ENCODE results near the gene EPHB3. TPM values are rescaled to one million over a fixed set of nuclear protein-coding genes. Genes with fewer than 3 reads are reported as not detected.
A peak's percentile ranks its signal among the peaks of the same experiment; 100 is the strongest.

EPHB3 gene
- total and polyA plus RNA-seq, 3 donors from 2014 or later: 2.0 to 2.6 (median 2.3) TPM

GRCh38 chr3:184601576-184602371 lies 40.2 kb downstream of the EPHB3 start:
- intact Hi-C loops (cut with DNase I; ENCODE audit: low total_unique reads): no loop called here
- H3K27me3 ChIP-seq: no peaks in the 10 kb centered on the region

GRCh38 chr3:184602372-184603150 lies 41.0 kb downstream of the EPHB3 start:
- Histone ChIP-seq H3K9me3 (no peaks in the 10 kb centered on the region), H3K4me1 (peaks cover 35% of the 10 kb centered on the region), H3K27ac (peak overlapping the region; percentile 61 to 63), H3K27me3 (no peaks in the 10 kb centered on the region), H3K4me3 (peak overlapping the region; percentile 13 to 20), H3K36me3 (ENCODE audit: low read depth, missing control alignments) (no peaks in the 10 kb centered on the region)
- WGBS, 2 donors: 12 to 20% methylated on average over 14 of the region's 14 CpGs
- TF ChIP-seq POLR2A (IDR thresholded peaks at IDR 0.05) (no peak), CTCF (IDR thresholded peaks at IDR 0.05) (no peak)
- peak; percentile 52 for DNase-seq
- intact Hi-C loops (cut with DNase I; ENCODE audit: low total_unique reads): no loop called here

More at GRCh38 chr3:184601576-184602371, 40.2 kb downstream of the EPHB3 start:
- Histone ChIP-seq H3K4me3 (peak overlapping the region; percentile 13 to 20), H3K36me3 (ENCODE audit: low read depth, missing control alignments) (no peaks in the 10 kb centered on the region), H3K9me3 (no peaks in the 10 kb centered on the region), H3K27ac (peak overlapping the region; percentile 61 to 63), H3K4me1 (peaks cover 35% of the 10 kb centered on the region)
- WGBS, 2 donors: 9% methylated on average over 20 to 56 of the region's 63 CpGs
- no peak for DNase-seq
- no peak for TF ChIP-seq POLR2A (IDR thresholded peaks at IDR 0.05)
- no peak for TF ChIP-seq CTCF (IDR thresholded peaks at IDR 0.05)

GRCh38 chr3:184603151-184604030 lies 41.8 kb downstream of the EPHB3 start:
- H3K9me3 ChIP-seq: no peaks in the 10 kb centered on the region
- H3K27me3 ChIP-seq: no peaks in the 10 kb centered on the region
- H3K4me1 ChIP-seq: peaks cover 35% of the 10 kb centered on the region
- no peak for DNase-seq
- no peaks in the 10 kb centered on the region for H3K36me3 ChIP-seq (ENCODE audit: low read depth, missing control alignments)
- TF ChIP-seq POLR2A (IDR thresholded peaks at IDR 0.05) (no peak), CTCF (IDR thresholded peaks at IDR 0.05) (no peak)
- intact Hi-C loops (cut with DNase I; ENCODE audit: low total_unique reads): no loop called here
- 11 to 13% methylated on average over 18 to 20 of the region's 20 CpGs for WGBS, 2 donors
- peak overlapping the region; percentile 13 to 64 for H3K4me3 ChIP-seq
- peak overlapping the region; percentile 61 to 63 for H3K27ac ChIP-seq

- peak overlapping the region; percentile 13 to 64 for H3K4me3 ChIP-seq
- H3K27me3 ChIP-seq: no peaks in the 10 kb centered on the region
- TF ChIP-seq CTCF (IDR thresholded peaks at IDR 0.05) (no peak), POLR2A (IDR thresholded peaks at IDR 0.05) (no peak)
- no peak for DNase-seq
- H3K36me3 ChIP-seq (ENCODE audit: low read depth, missing control alignments): no peaks in the 10 kb centered on the region
- WGBS, 2 donors: 1% methylated on average over 56 of the region's 56 CpGs; no CpG with 5 or more reads in 1 of the 2 donors
- H3K27ac ChIP-seq: peak overlapping the region; percentile 52 to 61
- intact Hi-C loops (cut with DNase I; ENCODE audit: low total_unique reads): no loop called here
- peaks cover 35% of the 10 kb centered on the region for H3K4me1 ChIP-seq
- H3K9me3 ChIP-seq: no peaks in the 10 kb centered on the region
Measured at GRCh38 chr3:184604039-184604601, 42.5 kb downstream of the EPHB3 start.
